Stomach smooth muscle (tissue), 2 donors: ENCODE data around the gene TMEM38A.

ENCODE experiments used
- H3K27ac ChIP-seq: one replicate; pipeline ENCODE4 v1.7.0; 2013; ENCODE audit warnings: mild to moderate bottlenecking, low read length, inconsistent platforms
- H3K27me3 ChIP-seq, 2 donors: one replicate each; pipeline ENCODE4 v1.7.0; 2013; ENCODE audit warnings: low read length in 2 of 2; ENCODE audit not compliant: insufficient read depth in 2 of 2, control insufficient read depth in 1 of 2
- H3K36me3 ChIP-seq, 2 donors: one replicate each; pipeline ENCODE4 v1.7.0; 2013; ENCODE audit warnings: low read length in 2 of 2; ENCODE audit not compliant: control insufficient read depth in 2 of 2, insufficient read depth in 2 of 2
- H3K4me1 ChIP-seq: one replicate; pipeline ENCODE4 v1.7.0; 2013; ENCODE audit warnings: low read length; ENCODE audit not compliant: control insufficient read depth, insufficient read depth
- H3K4me3 ChIP-seq, 2 donors: one replicate each; pipeline ENCODE4 v1.7.0; 2013; ENCODE audit warnings: low read length in 2 of 2
- H3K9ac ChIP-seq, 2 donors: one replicate each; pipeline ENCODE4 v1.7.0; 2013; ENCODE audit warnings: low read length in 2 of 2, mild to moderate bottlenecking in 1 of 2
- H3K9me3 ChIP-seq, 2 donors: one replicate each; pipeline ENCODE4 v1.7.0; 2013; ENCODE audit warnings: low read length in 2 of 2; ENCODE audit not compliant: control insufficient read depth in 2 of 2
- donor health status: healthy.
- donor health status: Pancreatic carcinoma.

The TMEM38A gene

DNA sequence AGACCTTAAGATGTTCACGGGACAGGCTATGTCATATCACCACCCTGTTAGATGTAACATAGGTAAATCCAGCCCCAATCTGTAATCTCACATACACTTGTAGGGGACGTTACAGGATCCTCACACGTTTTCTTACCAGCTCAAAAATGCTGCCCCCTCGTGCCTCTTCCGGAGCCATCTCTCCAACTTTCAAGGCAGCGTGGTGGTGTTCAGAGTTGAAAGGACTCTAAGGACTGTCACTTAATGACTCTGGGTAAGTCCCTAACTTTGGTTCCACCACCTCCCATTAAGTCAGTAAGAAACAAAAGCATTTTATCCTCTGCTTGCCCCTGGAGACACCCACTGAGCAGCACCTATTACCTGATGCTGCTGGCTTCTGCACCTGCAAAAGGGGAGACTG is 37.4 kb upstream of the TMEM38A start:
- H3K4me3 ChIP-seq, result no peak overlapping the region
- H3K36me3 ChIP-seq, result peaks cover 0 to 7% of the 10 kb centered on the region in 2 donors
- H3K27ac ChIP-seq, result no peak overlapping the region
- peaks cover 44% of the 10 kb centered on the region for H3K4me1 ChIP-seq
- no peaks in the 10 kb centered on the region for H3K9me3 ChIP-seq
- H3K27me3 ChIP-seq, result no peaks in the 10 kb centered on the region
- no peak overlapping the region for H3K9ac ChIP-seq

GRCh38 chr19:16624236-16624635 is 36.7 kb upstream of the TMEM38A start:
- Histone ChIP-seq H3K4me1 (peaks cover 42% of the 10 kb centered on the region), H3K4me3 (no peak overlapping the region), H3K9ac (peak overlapping the region in 1 of 2 donors; percentile 29), H3K27ac (no peak overlapping the region), H3K36me3 (peaks cover 0 to 7% of the 10 kb centered on the region in 2 donors), H3K9me3 (no peaks in the 10 kb centered on the region), H3K27me3 (no peaks in the 10 kb centered on the region)

- H3K4me1 ChIP-seq, result peaks cover 37% of the 10 kb centered on the region
- H3K27me3 ChIP-seq, result no peaks in the 10 kb centered on the region
- no peak overlapping the region for H3K27ac ChIP-seq
These were observed 35.6 kb upstream of the TMEM38A start for GRCh38 chr19:16625163-16625958.

DNA sequence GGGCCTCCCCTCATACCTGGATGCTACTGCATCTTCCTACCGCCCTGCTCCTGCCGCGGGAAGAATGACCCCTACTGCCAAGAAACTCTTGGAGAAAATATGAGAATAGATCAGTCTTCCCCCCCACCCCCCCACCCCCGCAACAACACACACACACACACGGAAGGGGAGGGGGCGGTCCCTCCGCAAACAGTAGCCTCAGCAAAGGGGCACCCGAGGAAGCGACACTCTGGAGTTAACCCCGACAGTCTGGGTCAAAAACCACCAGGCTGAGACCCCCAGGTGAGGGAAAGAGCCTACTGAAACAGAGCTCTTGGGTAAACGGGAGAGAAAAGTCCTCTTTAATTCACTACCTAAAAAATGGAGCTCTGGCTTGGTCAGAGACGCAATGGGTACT is 34.1 kb upstream of the TMEM38A start:
- H3K9ac ChIP-seq, result peak overlapping the region; percentile 88 to 92
- no peaks in the 10 kb centered on the region for H3K9me3 ChIP-seq
- peak overlapping the region; percentile 83 to 92 for H3K4me3 ChIP-seq
- no peaks in the 10 kb centered on the region for H3K27me3 ChIP-seq
- H3K36me3 ChIP-seq, result peaks cover 0 to 10% of the 10 kb centered on the region in 2 donors
- no peak overlapping the region for H3K27ac ChIP-seq
- H3K4me1 ChIP-seq, result peaks cover 28% of the 10 kb centered on the region

More at GRCh38 chr19:16625163-16625958, 35.6 kb upstream of the TMEM38A start:
- H3K4me3 ChIP-seq, result no peak overlapping the region
- no peaks in the 10 kb centered on the region for H3K9me3 ChIP-seq
- no peak overlapping the region for H3K9ac ChIP-seq
- peaks cover 0 to 7% of the 10 kb centered on the region in 2 donors for H3K36me3 ChIP-seq

GRCh38 chr19:16627193-16627927 is 33.6 kb upstream of the TMEM38A start:
- H3K27ac ChIP-seq, result peak overlapping the region; percentile 53
- peaks cover 0 to 10% of the 10 kb centered on the region in 2 donors for H3K36me3 ChIP-seq
- peaks cover 24% of the 10 kb centered on the region for H3K4me1 ChIP-seq
- no peaks in the 10 kb centered on the region for H3K27me3 ChIP-seq
- peak overlapping the region; percentile 83 to 92 for H3K4me3 ChIP-seq
- H3K9ac ChIP-seq, result peak overlapping the region; percentile 88 to 92
- no peaks in the 10 kb centered on the region for H3K9me3 ChIP-seq

DNA sequence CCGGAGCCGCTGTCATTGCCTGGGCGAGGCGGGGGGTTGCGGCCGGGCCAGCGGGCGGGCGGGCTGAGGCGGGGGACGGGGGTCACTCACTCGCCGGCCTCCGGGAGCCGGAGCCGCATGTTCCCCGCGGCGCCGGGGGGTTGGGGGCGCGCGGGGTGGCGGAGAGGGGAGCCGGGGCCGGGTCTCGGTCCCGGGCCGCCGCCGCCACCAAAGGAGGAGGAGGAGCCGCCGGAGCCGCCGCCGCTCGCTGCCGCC is 33.1 kb upstream of the TMEM38A start:
- Histone ChIP-seq H3K36me3 (peaks cover 0 to 12% of the 10 kb centered on the region in 2 donors), H3K4me3 (peak overlapping the region; percentile 83 to 92), H3K27me3 (no peaks in the 10 kb centered on the region), H3K27ac (peak overlapping the region; percentile 53), H3K9me3 (no peaks in the 10 kb centered on the region), H3K9ac (peak overlapping the region; percentile 88 to 92), H3K4me1 (peaks cover 21% of the 10 kb centered on the region)

GRCh38 chr19:16628183-16628983 is 32.6 kb upstream of the TMEM38A start, which contains the start of gene MED26:
Gene MED26 (minus strand): TSS chr19:16628204. CDS start chr19:16627943, 261 bp downstream.
- Histone ChIP-seq H3K9me3 (no peaks in the 10 kb centered on the region), H3K27ac (peak within 1 kb of the TSS; percentile 87), H3K27me3 (no peaks in the 10 kb centered on the region), H3K4me1 (peaks cover 21% of the 10 kb centered on the region), H3K36me3 (peaks cover 0 to 12% of the 10 kb centered on the region in 2 donors), H3K9ac (peak within 1 kb of the TSS; percentile 88 to 92), H3K4me3 (peak within 1 kb of the TSS; percentile 83 to 92)

GRCh38 chr19:16628984-16629691 is 31.8 kb upstream of the TMEM38A start:
- H3K9ac ChIP-seq, result peak overlapping the region; percentile 71 to 77
- no peaks in the 10 kb centered on the region for H3K9me3 ChIP-seq
- H3K27me3 ChIP-seq, result no peaks in the 10 kb centered on the region
- H3K4me1 ChIP-seq, result peaks cover 21% of the 10 kb centered on the region
- peak overlapping the region; percentile 87 for H3K27ac ChIP-seq
- H3K36me3 ChIP-seq, result peaks cover 3 to 12% of the 10 kb centered on the region in 2 donors
- peak overlapping the region; percentile 58 to 84 for H3K4me3 ChIP-seq

GRCh38 chr19:16631465-16631864 is 29.5 kb upstream of the TMEM38A start:
- peaks cover 19% of the 10 kb centered on the region for H3K4me1 ChIP-seq
- H3K4me3 ChIP-seq, result no peak overlapping the region
- H3K27me3 ChIP-seq, result no peaks in the 10 kb centered on the region
- H3K36me3 ChIP-seq, result peaks cover 3 to 9% of the 10 kb centered on the region in 2 donors
- no peak overlapping the region for H3K27ac ChIP-seq
- H3K9me3 ChIP-seq, result no peaks in the 10 kb centered on the region
- no peak overlapping the region for H3K9ac ChIP-seq

- Histone ChIP-seq H3K27ac (no peak overlapping the region), H3K27me3 (no peaks in the 10 kb centered on the region), H3K36me3 (peaks cover 13 to 22% of the 10 kb centered on the region in 2 donors), H3K4me1 (no peaks in the 10 kb centered on the region), H3K9ac (no peak overlapping the region), H3K4me3 (no peak overlapping the region), H3K9me3 (no peaks in the 10 kb centered on the region)
These were observed 23.4 kb upstream of the TMEM38A start for GRCh38 chr19:16637535-16637934.
